Upper lobe of left lung (tissue), 6 donors: Measurements from ENCODE around the gene MME. TPM values are rescaled to one million over a fixed set of nuclear protein-coding genes. Genes with fewer than 3 reads are reported as not detected.

Experiments used
- ATAC-seq, 2 donors: fragments of 200-7000 bp; cut with Tn5 transposase; one replicate each; pipeline ENCODE4 v1.9.1; 2022; ENCODE audit warnings: mild to moderate bottlenecking in 2 of 2, moderate library complexity in 2 of 2; ENCODE audit not compliant: low FRiP score in 2 of 2
- DNase-seq, 2 donors: peaks; one replicate each; pipeline ENCODE4 v3.0.0-alpha.2; 2019 to 2020
- H3K27ac ChIP-seq, 4 donors: fragments of 200-600 bp; sonication (generic); one replicate each; pipeline ENCODE4 v1.5.1; 2016 to 2019
- H3K27me3 ChIP-seq, 4 donors: fragments of 200-600 bp; sonication (generic); one replicate each; pipeline ENCODE4 v1.5.1; 2017 to 2019
- H3K36me3 ChIP-seq, 4 donors: fragments of 200-600 bp; sonication (generic); one replicate each; pipeline ENCODE4 v1.5.1; 2016 to 2019
- H3K4me1 ChIP-seq, 4 donors: fragments of 200-600 bp; sonication (generic); one replicate each; pipeline ENCODE4 v1.5.1; 2018 to 2019
- H3K4me3 ChIP-seq, 4 donors: fragments of 200-600 bp; sonication (generic); one replicate each; pipeline ENCODE4 v1.5.1; 2017 to 2019; ENCODE audit warnings: mild to moderate bottlenecking in 2 of 4, moderate library complexity in 1 of 4
- H3K9me3 ChIP-seq, 4 donors: fragments of 200-600 bp; sonication (generic); one replicate each; pipeline ENCODE4 v1.5.1; 2018 to 2019
- EP300 ChIP-seq, 4 donors: sonication (generic); formaldehyde crosslinking; IDR thresholded peaks; one replicate each; pipeline ENCODE4 v1.5.1; 2017; ENCODE audit warnings: antibody characterized with exemption in 4 of 4, control low read depth in 2 of 4
- POLR2A ChIP-seq, 4 donors: fragments of 450-650 bp; IDR thresholded peaks; one replicate each; pipeline ENCODE4 v1.5.1; 2016 to 2017; ENCODE audit warnings: antibody characterized with exemption in 4 of 4, mild to moderate bottlenecking in 2 of 4
- POLR2AphosphoS5 ChIP-seq, 2 donors: sonication (generic); formaldehyde crosslinking; IDR thresholded peaks; one replicate each; pipeline ENCODE4 v1.5.1; 2017; ENCODE audit warnings: antibody characterized with exemption in 2 of 2
- WGBS, 2 donors: methylation state at CpG; one replicate each; pipeline ENCODE4 v1.1.5; 2017 to 2018; 5-methylcytosine and 5-hydroxymethylcytosine counted together
- total RNA-seq, 6 donors: library from RNA; depleted of rRNA in 4 of 6; stranded (reverse); fragments of >200 nt in 4 of 6; gene quantifications; one replicate each; pipeline versions ENCODE4 v1.1.0 to v1.2.1, GENCODE V29; 2016 to 2021
- TF ChIP-seq, protein P1 (sequence below), 6 experiments: fragments of 450-650 bp in 4 of 6; fragments of 200-600 bp in 2 of 6; sonication (generic) in 2 of 6; IDR thresholded peaks; one replicate each; pipeline ENCODE4 v1.5.1; 2016 to 2019; ENCODE audit warnings: antibody characterized with exemption in 6 of 6
- donor health status: DM: no; HTN: no; CAD: no; lungs with moderate emphysema.
- donor health status: DM: no; HTN: yes; CAD: no; lungs with severe emphysema.

The MME gene
- total RNA-seq, 6 donors from 2014 or later = 51.8 to 101 (median 74.8) TPM

DNA sequence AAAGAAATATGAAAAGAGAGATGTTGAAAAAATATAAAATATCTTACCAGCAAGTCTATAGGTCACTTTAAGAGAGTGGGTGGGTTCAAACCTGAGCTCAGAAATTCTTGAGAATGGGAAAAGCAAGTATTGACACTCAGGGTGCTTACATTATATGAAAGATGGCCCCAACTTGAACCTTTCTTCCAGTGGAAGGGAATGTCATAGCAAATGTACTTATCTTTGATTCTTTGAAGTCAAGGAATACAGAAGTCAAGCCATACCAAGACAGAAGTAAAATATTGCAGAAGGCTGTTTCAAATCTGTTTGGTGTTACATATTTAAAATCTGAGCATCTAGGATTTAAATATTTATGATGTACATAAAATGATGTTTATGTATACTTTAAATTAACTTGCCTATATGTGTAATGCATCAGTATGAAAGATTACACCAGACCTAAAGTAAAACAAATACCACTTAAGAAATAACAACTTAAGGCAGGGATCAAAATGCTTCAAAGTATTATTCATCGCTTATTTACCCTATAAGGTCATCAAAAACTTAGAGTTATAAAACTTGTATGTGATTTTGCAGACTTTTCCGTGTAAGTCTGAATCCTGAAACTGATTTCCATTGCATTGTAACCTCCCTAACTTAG, 8.7 kb downstream of the MME start:
- TF ChIP-seq EP300 (IDR thresholded peaks at IDR 0.05) (no peak), POLR2AphosphoS5 (IDR thresholded peaks at IDR 0.05) (no peak), POLR2A (IDR thresholded peaks at IDR 0.05) (no peak)
- TF ChIP-seq, protein P1, sequence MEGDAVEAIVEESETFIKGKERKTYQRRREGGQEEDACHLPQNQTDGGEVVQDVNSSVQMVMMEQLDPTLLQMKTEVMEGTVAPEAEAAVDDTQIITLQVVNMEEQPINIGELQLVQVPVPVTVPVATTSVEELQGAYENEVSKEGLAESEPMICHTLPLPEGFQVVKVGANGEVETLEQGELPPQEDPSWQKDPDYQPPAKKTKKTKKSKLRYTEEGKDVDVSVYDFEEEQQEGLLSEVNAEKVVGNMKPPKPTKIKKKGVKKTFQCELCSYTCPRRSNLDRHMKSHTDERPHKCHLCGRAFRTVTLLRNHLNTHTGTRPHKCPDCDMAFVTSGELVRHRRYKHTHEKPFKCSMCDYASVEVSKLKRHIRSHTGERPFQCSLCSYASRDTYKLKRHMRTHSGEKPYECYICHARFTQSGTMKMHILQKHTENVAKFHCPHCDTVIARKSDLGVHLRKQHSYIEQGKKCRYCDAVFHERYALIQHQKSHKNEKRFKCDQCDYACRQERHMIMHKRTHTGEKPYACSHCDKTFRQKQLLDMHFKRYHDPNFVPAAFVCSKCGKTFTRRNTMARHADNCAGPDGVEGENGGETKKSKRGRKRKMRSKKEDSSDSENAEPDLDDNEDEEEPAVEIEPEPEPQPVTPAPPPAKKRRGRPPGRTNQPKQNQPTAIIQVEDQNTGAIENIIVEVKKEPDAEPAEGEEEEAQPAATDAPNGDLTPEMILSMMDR (IDR thresholded peaks at IDR 0.05) = no peak
- H3K27ac ChIP-seq = no peak overlapping the region
- no peak overlapping the region for H3K4me3 ChIP-seq
- WGBS, 2 donors = 84 to 85% methylated on average over 2 of the region's 2 CpGs
- ATAC-seq (no peak), DNase-seq (no peak)
- H3K36me3 ChIP-seq = no peaks in the 10 kb centered on the region
- H3K9me3 ChIP-seq = no peaks in the 10 kb centered on the region
- H3K27me3 ChIP-seq = no peaks in the 10 kb centered on the region
- H3K4me1 ChIP-seq = no peaks in the 10 kb centered on the region

DNA sequence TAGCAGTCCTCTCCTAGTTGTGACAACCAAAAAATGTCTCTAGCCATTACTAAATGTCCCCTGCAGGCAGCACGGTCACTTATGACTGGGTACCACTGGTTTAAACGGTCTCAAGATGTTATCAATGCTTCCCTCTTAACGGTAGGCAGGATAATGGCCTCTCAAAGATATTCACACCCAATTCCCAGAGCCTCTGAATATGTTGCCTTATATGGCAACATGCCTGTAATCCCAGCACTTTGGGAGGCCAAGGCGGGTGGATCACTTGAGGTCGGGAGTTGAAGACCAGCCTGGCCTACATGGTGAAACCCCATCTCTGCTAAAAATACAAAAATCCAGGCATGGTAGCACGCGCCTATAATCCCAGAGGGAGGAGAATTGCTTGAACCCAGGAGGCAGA, 9.4 kb downstream of the MME start:
- Histone ChIP-seq H3K4me1 (no peaks in the 10 kb centered on the region), H3K27me3 (no peaks in the 10 kb centered on the region), H3K4me3 (no peak overlapping the region), H3K9me3 (no peaks in the 10 kb centered on the region), H3K27ac (no peak overlapping the region), H3K36me3 (no peaks in the 10 kb centered on the region)
- DNase-seq = no peak
- no peak for ATAC-seq
- 82 to 86% methylated on average over 7 of the region's 7 CpGs for WGBS, 2 donors
- no peak for TF ChIP-seq POLR2A (IDR thresholded peaks at IDR 0.05)
- no peak for TF ChIP-seq EP300 (IDR thresholded peaks at IDR 0.05)
- no peak for TF ChIP-seq POLR2AphosphoS5 (IDR thresholded peaks at IDR 0.05)
- TF ChIP-seq, protein P1 (IDR thresholded peaks at IDR 0.05) = no peak

DNA sequence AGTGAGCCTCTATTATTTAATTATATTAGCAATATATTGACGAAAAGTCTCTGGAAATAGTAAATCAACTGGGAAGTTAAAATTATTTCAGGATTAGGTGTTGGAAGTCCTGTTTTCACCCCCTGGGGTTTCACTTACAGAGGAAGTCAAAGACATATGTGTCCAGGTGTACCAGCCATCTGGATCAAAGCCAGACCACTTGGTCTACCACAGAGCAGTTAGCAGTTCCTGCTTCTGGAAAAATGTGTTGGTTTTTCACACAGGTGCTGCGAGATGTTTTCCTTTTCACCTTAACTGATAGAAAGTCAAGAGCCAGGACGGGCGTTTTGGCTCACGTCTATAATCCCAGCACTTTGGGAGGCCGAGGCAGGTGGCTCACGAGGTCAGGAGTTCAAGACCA, 13.1 kb downstream of the MME start:
- no peaks in the 10 kb centered on the region for H3K27me3 ChIP-seq
- no peak overlapping the region for H3K27ac ChIP-seq
- no peaks in the 10 kb centered on the region for H3K9me3 ChIP-seq
- no peaks in the 10 kb centered on the region for H3K36me3 ChIP-seq
- H3K4me3 ChIP-seq = no peak overlapping the region
- no peak for DNase-seq
- 42 to 44% methylated on average over 7 of the region's 7 CpGs for WGBS, 2 donors
- TF ChIP-seq POLR2A (IDR thresholded peaks at IDR 0.05) (no peak), EP300 (IDR thresholded peaks at IDR 0.05) (no peak), POLR2AphosphoS5 (IDR thresholded peaks at IDR 0.05) (no peak)
- TF ChIP-seq, protein P1 (IDR thresholded peaks at IDR 0.05) = no peak
- no peaks in the 10 kb centered on the region for H3K4me1 ChIP-seq
- no peak for ATAC-seq

DNA sequence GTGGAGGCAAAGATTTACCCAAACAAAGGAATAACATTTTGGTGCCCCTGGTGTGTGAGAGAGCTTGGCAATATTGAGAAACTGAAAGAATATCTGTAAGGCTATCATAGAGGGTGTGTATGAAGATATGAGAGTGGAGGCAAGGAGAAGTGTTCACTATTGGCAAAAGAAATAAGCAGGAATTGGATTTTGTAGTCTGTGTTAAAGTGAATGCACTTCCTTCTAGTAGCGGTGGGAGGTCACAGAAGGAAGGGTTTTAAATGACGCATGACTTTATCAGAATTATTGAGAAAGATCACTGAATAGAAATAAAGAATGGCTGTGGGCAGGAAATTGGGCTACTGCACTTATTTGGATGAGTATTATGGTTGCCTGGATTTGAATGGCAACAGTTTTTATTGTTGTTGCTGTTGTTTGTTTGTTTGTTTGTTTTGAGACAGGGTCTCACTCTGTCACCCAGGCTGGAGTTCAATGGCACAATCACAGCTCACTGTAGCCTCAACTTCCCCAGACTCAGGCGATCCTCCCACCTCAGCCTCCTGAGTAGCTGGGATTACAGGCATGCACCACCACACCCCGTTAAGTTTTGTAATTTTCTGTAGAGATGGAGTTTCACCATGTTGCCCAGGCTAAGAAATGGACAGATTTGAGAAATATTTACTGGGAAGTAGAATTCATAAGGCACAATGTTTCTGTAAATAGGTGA, 16.3 kb downstream of the MME start:
- Histone ChIP-seq H3K27me3 (no peaks in the 10 kb centered on the region), H3K36me3 (no peaks in the 10 kb centered on the region), H3K9me3 (no peaks in the 10 kb centered on the region), H3K4me1 (no peaks in the 10 kb centered on the region), H3K4me3 (no peak overlapping the region), H3K27ac (no peak overlapping the region)
- TF ChIP-seq POLR2A (IDR thresholded peaks at IDR 0.05) = no peak
- no peak for TF ChIP-seq EP300 (IDR thresholded peaks at IDR 0.05)
- TF ChIP-seq, protein P1 (IDR thresholded peaks at IDR 0.05) = no peak
- TF ChIP-seq POLR2AphosphoS5 (IDR thresholded peaks at IDR 0.05) = no peak
- no peak for DNase-seq
- WGBS, 2 donors = 78 to 89% methylated on average over 4 of the region's 4 CpGs
- ATAC-seq = peak in 1 of 2 donors; percentile 29

DNA sequence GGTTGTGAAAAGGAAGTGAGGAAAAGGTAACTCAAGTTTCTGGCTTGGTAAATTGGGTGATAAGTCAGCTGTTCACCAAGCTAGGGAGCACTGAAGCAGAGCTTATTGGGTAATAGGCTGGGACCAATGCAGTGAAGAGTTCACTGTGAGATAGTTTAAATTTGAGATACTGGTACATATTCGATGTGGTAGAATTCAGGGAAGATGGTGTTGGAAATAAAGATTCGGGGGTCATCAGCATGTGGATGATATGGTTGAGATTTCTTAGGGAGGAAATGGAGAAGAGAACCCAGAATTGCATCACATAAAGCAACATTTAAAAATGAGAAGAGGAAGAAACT, 16.9 kb downstream of the MME start:
- Histone ChIP-seq H3K27ac (no peak overlapping the region), H3K36me3 (no peaks in the 10 kb centered on the region), H3K4me1 (no peaks in the 10 kb centered on the region), H3K9me3 (no peaks in the 10 kb centered on the region), H3K27me3 (no peaks in the 10 kb centered on the region), H3K4me3 (no peak overlapping the region)
- DNase-seq (no peak), ATAC-seq (peak in 1 of 2 donors; percentile 14)
- WGBS, 2 donors = 85 to 91% methylated on average over 2 of the region's 2 CpGs
- TF ChIP-seq POLR2AphosphoS5 (IDR thresholded peaks at IDR 0.05) (no peak), EP300 (IDR thresholded peaks at IDR 0.05) (no peak)
- TF ChIP-seq, protein P1 (IDR thresholded peaks at IDR 0.05) = no peak
